Mesenchymal stem cell (in vitro differentiated cells and primary cell): ENCODE data around the gene ACO2.
"Not testable (repeated sequence)": the region's sequence is repeated elsewhere in the genome, so short reads cannot be mapped to it uniquely, and the experiment has no call there.

Source experiments
- DNase-seq: peaks from one replicate; pipeline ENCODE4 v3.0.0-alpha.2; 2013
- H2AFZ ChIP-seq: one replicate; pipeline ENCODE4 v1.6.1; 2013; ENCODE audit warnings: low read depth, mild to moderate bottlenecking, control low read depth, inconsistent platforms, low read length, moderate library complexity
- H2AK5ac ChIP-seq: 2 replicates; pipeline ENCODE4 v1.6.1; 2013; ENCODE audit warnings: low read length, moderate library complexity, mild to moderate bottlenecking, inconsistent platforms; ENCODE audit not compliant: severe bottlenecking
- H2BK120ac ChIP-seq: one replicate; pipeline ENCODE4 v1.6.1; 2013; ENCODE audit warnings: low read depth, mild to moderate bottlenecking, inconsistent platforms, low read length, moderate library complexity
- H2BK12ac ChIP-seq, 2 experiments: one replicate each; pipeline ENCODE4 v1.6.1; 2013; ENCODE audit warnings: inconsistent platforms in 2 of 2, low read length in 2 of 2, mild to moderate bottlenecking in 2 of 2, moderate library complexity in 2 of 2, control low read depth in 1 of 2
- H2BK15ac ChIP-seq: one replicate; pipeline ENCODE4 v1.6.1; 2013; ENCODE audit warnings: mild to moderate bottlenecking, low read depth, inconsistent platforms; ENCODE audit not compliant: poor library complexity, severe bottlenecking
- H2BK5ac ChIP-seq: 2 replicates; pipeline ENCODE4 v1.6.1; 2013; ENCODE audit warnings: low read depth, mild to moderate bottlenecking, low read length, control low read depth, inconsistent platforms; ENCODE audit not compliant: poor library complexity, severe bottlenecking
- H3K14ac ChIP-seq, 2 experiments: one replicate each; pipeline ENCODE4 v1.6.1; 2013; ENCODE audit warnings: inconsistent platforms in 2 of 2, low read length in 2 of 2, control low read depth in 1 of 2, mild to moderate bottlenecking in 1 of 2, moderate library complexity in 1 of 2
- H3K18ac ChIP-seq, 2 experiments: one replicate each; pipeline ENCODE4 v1.6.1; 2013; ENCODE audit warnings: inconsistent platforms in 2 of 2, low read length in 2 of 2, control low read depth in 1 of 2, low read depth in 1 of 2, mild to moderate bottlenecking in 1 of 2
- H3K23ac ChIP-seq, 2 experiments: one replicate each; pipeline ENCODE4 v1.6.1; 2013; ENCODE audit warnings: inconsistent platforms in 2 of 2, low read length in 2 of 2, mild to moderate bottlenecking in 2 of 2, moderate library complexity in 2 of 2, control low read depth in 1 of 2
- H3K27ac ChIP-seq: 2 replicates; pipeline ENCODE4 v1.5.1; 2013; ENCODE audit warnings: mild to moderate bottlenecking, moderate library complexity, low read length, control low read depth, inconsistent platforms; ENCODE audit not compliant: poor library complexity, severe bottlenecking
- H3K27me3 ChIP-seq, 2 experiments: 2 replicates each; pipeline versions ENCODE4 v1.6.1 to v1.7.0; 2013; ENCODE audit warnings: low read length in 2 of 2, mild to moderate bottlenecking in 2 of 2, moderate library complexity in 2 of 2, control low read depth in 1 of 2, inconsistent platforms in 1 of 2; ENCODE audit not compliant: control insufficient read depth in 1 of 2, insufficient read depth in 1 of 2
- H3K36me3 ChIP-seq, 2 experiments: 2 replicates each; pipeline versions ENCODE4 v1.6.1 to v1.7.0; 2013; ENCODE audit warnings: low read length in 2 of 2, control low read depth in 1 of 2, inconsistent platforms in 1 of 2, low read depth in 1 of 2, mild to moderate bottlenecking in 1 of 2; ENCODE audit not compliant: insufficient read depth in 2 of 2, control insufficient read depth in 1 of 2
- H3K4ac ChIP-seq, 2 experiments: one replicate each; pipeline ENCODE4 v1.6.1; 2013; ENCODE audit warnings: inconsistent platforms in 2 of 2, low read length in 2 of 2, mild to moderate bottlenecking in 2 of 2, moderate library complexity in 2 of 2, control low read depth in 1 of 2, low read depth in 1 of 2
- H3K4me1 ChIP-seq: 2 replicates; pipeline ENCODE4 v1.6.1; 2013; ENCODE audit warnings: low read depth, low read length, control low read depth; ENCODE audit not compliant: control insufficient read depth, insufficient read depth
- H3K4me2 ChIP-seq: 2 replicates; pipeline ENCODE4 v1.6.1; 2013; ENCODE audit warnings: low read length, mild to moderate bottlenecking, inconsistent platforms; ENCODE audit not compliant: poor library complexity, severe bottlenecking
- H3K4me3 ChIP-seq, 2 experiments: 2 replicates each; pipeline versions ENCODE4 v1.5.1 to v1.7.0; 2013; ENCODE audit warnings: low read length in 2 of 2, mild to moderate bottlenecking in 2 of 2, control low read depth in 1 of 2, low read depth in 1 of 2; ENCODE audit not compliant: insufficient read depth in 1 of 2
- H3K79me1 ChIP-seq: replicated peaks from 2 replicates; pipeline ENCODE4 v1.6.1; 2013; ENCODE audit warnings: mild to moderate bottlenecking, control low read depth, low read length, inconsistent platforms; ENCODE audit not compliant: poor library complexity, severe bottlenecking
- H3K9ac ChIP-seq: 2 replicates; pipeline ENCODE4 v1.7.0; 2013; ENCODE audit warnings: mild to moderate bottlenecking, low read length, moderate library complexity
- H3K9me3 ChIP-seq: 2 replicates; pipeline ENCODE4 v1.7.0; 2013; ENCODE audit warnings: mild to moderate bottlenecking, low read length; ENCODE audit not compliant: control insufficient read depth
- H4K8ac ChIP-seq: one replicate; pipeline ENCODE4 v1.6.1; 2013; ENCODE audit warnings: inconsistent platforms, mild to moderate bottlenecking, low read length, moderate library complexity
- H4K91ac ChIP-seq: one replicate; pipeline ENCODE4 v1.6.1; 2013; ENCODE audit warnings: mild to moderate bottlenecking, low read length, inconsistent platforms
- WGBS: methylation state at CpG from one replicate; pipeline ENCODE4 v1.1.7; 2013; ENCODE audit warnings: mixed read lengths; 5-methylcytosine and 5-hydroxymethylcytosine counted together

The ACO2 gene

DNA sequence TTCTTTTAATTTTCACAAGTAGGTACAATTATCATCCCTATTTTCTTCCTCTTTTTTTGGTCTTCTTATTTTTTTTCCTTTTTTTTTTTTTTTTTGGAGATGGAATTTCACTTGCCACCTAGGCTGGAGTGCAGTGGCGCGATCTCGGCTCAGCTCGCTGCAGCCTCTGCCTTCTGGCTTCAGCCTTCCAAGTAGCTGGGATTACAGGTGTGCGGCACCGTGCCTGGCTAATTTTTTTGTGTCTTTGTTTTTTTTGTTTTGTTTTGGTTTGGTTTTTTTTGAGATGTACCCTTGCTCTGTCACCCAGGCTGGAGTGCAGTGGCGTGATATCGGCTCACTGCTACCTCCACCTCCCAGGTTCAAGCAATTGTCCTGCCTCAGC, 39.0 kb upstream of the ACO2 start:
- Histone ChIP-seq H3K27ac (no peak overlapping the region), H4K91ac (no peak overlapping the region), H3K9me3 (no peaks in the 10 kb centered on the region), H3K4me1 (peaks cover 6% of the 10 kb centered on the region), H4K8ac (no peak overlapping the region), H2AFZ (no peak overlapping the region), H2BK12ac (no peak overlapping the region), H3K4ac (no peak overlapping the region), H2BK5ac (no peak overlapping the region), H2BK15ac (no peak overlapping the region), H3K18ac (no peak overlapping the region), H3K27me3 (no peaks in the 10 kb centered on the region), H3K4me2 (no peak overlapping the region), H3K23ac (no peak overlapping the region), H3K4me3 (no peak overlapping the region), H3K36me3 (peaks cover 43 to 47% of the 10 kb centered on the region in 2 experiments), H2BK120ac (no peak overlapping the region), H3K14ac (no peak overlapping the region), H2AK5ac (no peak overlapping the region), H3K79me1 (peaks cover 23% of the 10 kb centered on the region), H3K9ac (no peak overlapping the region)
- no peak for DNase-seq
- WGBS = 96% methylated on average over 4 of the region's 8 CpGs

DNA sequence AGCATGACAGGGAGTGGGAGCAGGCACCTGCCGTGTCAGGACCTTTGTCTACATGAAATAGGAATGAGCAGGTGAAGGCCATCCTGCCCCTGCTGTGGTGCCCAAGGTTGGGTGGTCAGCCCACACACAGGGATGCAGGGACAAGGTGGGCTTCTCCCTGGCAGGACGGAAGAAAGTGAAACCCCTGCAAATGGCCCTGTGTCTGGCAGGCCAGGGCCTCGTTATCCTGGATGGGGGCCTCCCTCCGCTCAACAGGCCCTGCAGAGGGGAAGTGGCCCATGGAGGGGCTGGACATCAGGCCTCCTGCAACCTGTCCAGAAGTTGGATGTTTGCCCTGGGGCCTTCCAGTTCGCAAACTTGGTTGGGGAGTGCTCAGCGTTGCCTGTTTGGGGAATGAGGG, 37.3 kb upstream of the ACO2 start:
- Histone ChIP-seq H3K18ac (no peak overlapping the region), H3K14ac (no peak overlapping the region), H2BK12ac (no peak overlapping the region), H2BK5ac (no peak overlapping the region), H3K27ac (no peak overlapping the region), H3K4me2 (no peak overlapping the region), H3K4me1 (peaks cover 6% of the 10 kb centered on the region), H3K9ac (no peak overlapping the region), H3K36me3 (peaks cover 51 to 59% of the 10 kb centered on the region in 2 experiments), H3K23ac (no peak overlapping the region), H3K4me3 (no peak overlapping the region), H2BK15ac (peak overlapping the region; percentile 26), H3K79me1 (peaks cover 33% of the 10 kb centered on the region), H2AK5ac (no peak overlapping the region), H3K27me3 (no peaks in the 10 kb centered on the region), H3K4ac (no peak overlapping the region), H4K91ac (no peak overlapping the region), H2AFZ (no peak overlapping the region), H4K8ac (no peak overlapping the region), H2BK120ac (no peak overlapping the region), H3K9me3 (no peaks in the 10 kb centered on the region)
- DNase-seq = no peak
- WGBS = 90% methylated on average over 6 of the region's 6 CpGs

DNA sequence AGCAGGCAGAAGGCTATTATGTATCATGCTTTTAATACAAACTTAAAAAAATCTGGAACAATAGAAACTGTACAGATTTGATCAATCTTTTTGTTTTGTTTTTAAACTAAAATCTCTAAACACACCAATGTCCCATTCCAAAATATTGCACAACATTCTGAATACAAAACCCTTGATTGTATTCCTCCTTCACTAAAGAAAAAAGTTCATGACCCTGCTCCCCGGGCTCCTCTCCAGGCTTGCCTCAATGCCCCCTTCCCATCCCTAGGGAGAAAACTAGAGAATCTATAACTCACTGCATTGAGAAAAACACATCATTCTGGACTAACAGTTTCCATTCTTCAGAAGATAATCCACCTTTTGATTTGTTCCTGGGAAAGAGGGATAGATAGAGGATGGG, 35.4 kb upstream of the ACO2 start:
- not testable (repeated sequence) for H3K27ac ChIP-seq, H3K4me3 ChIP-seq, H3K18ac ChIP-seq, H3K14ac ChIP-seq, H2BK12ac ChIP-seq, H3K4ac ChIP-seq, H2AFZ ChIP-seq, H2BK5ac ChIP-seq, H3K23ac ChIP-seq, H3K9me3 ChIP-seq, H3K27me3 ChIP-seq, H2BK15ac ChIP-seq, H4K91ac ChIP-seq, H3K4me2 ChIP-seq, H4K8ac ChIP-seq, H3K9ac ChIP-seq, DNase-seq, H2AK5ac ChIP-seq, H3K4me1 ChIP-seq, H2BK120ac ChIP-seq
- 78% methylated on average over 1 of the region's 1 CpG for WGBS
- Histone ChIP-seq H3K36me3 (peaks cover 61 to 66% of the 10 kb centered on the region in 2 experiments), H3K79me1 (peaks cover 36% of the 10 kb centered on the region)

DNA sequence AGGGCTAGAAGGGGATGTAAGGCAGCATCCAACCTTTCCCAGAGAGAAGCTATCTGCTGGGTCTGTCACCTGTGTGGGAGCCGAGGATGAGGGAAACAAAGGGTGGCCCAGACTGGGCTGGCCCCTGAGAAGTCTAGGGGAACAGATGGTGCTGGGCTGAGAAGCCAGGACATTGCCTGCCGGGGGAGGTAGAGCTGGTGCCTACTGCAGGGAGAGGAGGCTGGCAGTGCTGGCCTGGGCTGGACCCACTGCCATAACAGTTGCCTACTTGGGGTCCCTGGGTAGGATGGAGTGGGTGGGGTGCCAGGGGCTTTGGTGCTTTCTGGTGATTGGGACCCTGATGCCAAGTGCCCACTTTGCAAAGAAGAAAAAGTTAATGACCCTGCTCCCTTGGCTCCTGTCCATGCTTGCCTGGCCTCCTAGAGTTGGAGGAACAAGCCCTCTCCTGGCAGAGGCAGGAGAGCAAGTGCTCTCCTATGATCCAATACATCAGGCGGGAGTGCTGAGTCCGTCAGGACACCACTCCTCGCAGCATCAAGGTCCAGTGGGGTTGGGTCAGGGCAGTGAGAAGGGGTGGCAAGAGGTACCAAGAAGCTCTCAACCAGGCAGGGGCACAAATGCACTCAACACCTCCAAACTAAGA, 34.4 kb upstream of the ACO2 start:
- not testable (repeated sequence) for H2BK5ac ChIP-seq
- H3K23ac ChIP-seq = peak overlapping the region in 1 of 2 experiments; percentile 32

More for the DNA sequence above, 34.4 kb upstream of the ACO2 start:
- H2BK15ac ChIP-seq, DNase-seq, H3K4ac ChIP-seq, H4K8ac ChIP-seq, H2BK120ac ChIP-seq, H3K27me3 ChIP-seq, H2AFZ ChIP-seq, H2BK12ac ChIP-seq, H3K9me3 ChIP-seq, H3K4me3 ChIP-seq, H3K18ac ChIP-seq, H3K4me2 ChIP-seq, H2AK5ac ChIP-seq, H3K14ac ChIP-seq, H3K27ac ChIP-seq: not testable (repeated sequence)
- H4K91ac ChIP-seq = peak overlapping the region; percentile 44
- H3K4me1 ChIP-seq = peaks cover 11% of the 10 kb centered on the region
- 96% methylated on average over 4 of the region's 5 CpGs for WGBS
- H3K36me3 ChIP-seq = peaks cover 70 to 72% of the 10 kb centered on the region in 2 experiments
- peaks cover 36% of the 10 kb centered on the region for H3K79me1 ChIP-seq
- peak overlapping the region; percentile 41 for H3K9ac ChIP-seq
